Measurements from ENCODE around the gene GASK1A. TPM values are rescaled to one million over a fixed set of nuclear protein-coding genes. Genes with fewer than 3 reads are reported as not detected.
A peak's percentile ranks its signal among the peaks of the same experiment; 100 is the strongest.

Gene GASK1A
- total RNA-seq, 1 donor from 2014 or later = not detected

DNA sequence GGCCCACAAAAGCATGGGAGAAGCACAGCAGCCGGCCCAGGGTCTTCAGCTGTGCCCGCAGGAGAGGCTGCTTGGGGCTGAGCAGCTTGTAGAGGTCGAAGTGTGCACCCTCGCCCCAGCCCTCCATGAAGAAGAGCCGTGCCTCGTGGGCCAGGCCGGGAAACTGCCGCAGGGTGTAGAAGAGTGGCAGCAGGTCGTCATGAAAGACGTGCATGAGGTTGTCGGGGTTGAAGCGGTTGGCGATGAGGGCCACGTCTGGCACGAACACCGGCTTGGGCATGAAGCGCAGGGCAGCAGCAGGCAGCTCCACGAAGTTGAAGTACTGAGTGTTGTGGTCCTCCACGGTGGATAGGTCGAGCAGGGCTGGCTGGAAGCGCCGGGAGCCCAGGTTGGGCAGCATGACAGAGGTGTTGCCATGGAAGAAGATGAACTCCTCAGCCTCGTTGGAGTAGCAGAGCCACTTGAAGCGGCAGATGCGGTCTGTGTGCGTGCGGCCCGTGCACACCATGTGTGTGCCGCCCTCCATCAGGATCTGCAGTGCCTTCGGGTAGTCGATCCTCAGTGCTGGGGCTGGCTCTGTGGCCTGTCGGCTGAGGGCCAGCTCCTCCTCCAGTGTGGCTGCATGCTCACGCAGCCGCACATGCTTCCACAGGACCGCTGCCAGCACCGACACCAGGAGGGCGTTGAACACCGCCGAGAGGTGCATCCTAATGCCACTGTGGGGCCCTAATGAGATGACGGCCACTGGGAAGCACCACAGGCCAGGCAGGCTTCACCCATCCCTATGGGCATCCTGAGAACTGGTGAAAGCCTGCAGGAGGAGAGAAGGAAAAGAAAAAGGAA lies 101.8 kb downstream of the GASK1A start:
- no peaks in the 10 kb centered on the region for H3K9me3 Mint-ChIP-seq (ENCODE audit: unreplicated experiment)
- no peak overlapping the region for H3K27ac Mint-ChIP-seq (ENCODE audit: unreplicated experiment)
- no peaks in the 10 kb centered on the region for H3K27me3 Mint-ChIP-seq (ENCODE audit: unreplicated experiment)
- TF ChIP-seq, protein P1, sequence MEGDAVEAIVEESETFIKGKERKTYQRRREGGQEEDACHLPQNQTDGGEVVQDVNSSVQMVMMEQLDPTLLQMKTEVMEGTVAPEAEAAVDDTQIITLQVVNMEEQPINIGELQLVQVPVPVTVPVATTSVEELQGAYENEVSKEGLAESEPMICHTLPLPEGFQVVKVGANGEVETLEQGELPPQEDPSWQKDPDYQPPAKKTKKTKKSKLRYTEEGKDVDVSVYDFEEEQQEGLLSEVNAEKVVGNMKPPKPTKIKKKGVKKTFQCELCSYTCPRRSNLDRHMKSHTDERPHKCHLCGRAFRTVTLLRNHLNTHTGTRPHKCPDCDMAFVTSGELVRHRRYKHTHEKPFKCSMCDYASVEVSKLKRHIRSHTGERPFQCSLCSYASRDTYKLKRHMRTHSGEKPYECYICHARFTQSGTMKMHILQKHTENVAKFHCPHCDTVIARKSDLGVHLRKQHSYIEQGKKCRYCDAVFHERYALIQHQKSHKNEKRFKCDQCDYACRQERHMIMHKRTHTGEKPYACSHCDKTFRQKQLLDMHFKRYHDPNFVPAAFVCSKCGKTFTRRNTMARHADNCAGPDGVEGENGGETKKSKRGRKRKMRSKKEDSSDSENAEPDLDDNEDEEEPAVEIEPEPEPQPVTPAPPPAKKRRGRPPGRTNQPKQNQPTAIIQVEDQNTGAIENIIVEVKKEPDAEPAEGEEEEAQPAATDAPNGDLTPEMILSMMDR (IDR thresholded peaks at IDR 0.05) = no peak
- no peak overlapping the region for H3K4me3 Mint-ChIP-seq (ENCODE audit: unreplicated experiment)
- peaks cover 24% of the 10 kb centered on the region for H3K36me3 Mint-ChIP-seq (ENCODE audit: unreplicated experiment)
- peak; percentile 78 for DNase-seq (ENCODE audit: extremely low spot score, unreplicated experiment)
- no peaks in the 10 kb centered on the region for H3K4me1 Mint-ChIP-seq (ENCODE audit: unreplicated experiment)

DNA sequence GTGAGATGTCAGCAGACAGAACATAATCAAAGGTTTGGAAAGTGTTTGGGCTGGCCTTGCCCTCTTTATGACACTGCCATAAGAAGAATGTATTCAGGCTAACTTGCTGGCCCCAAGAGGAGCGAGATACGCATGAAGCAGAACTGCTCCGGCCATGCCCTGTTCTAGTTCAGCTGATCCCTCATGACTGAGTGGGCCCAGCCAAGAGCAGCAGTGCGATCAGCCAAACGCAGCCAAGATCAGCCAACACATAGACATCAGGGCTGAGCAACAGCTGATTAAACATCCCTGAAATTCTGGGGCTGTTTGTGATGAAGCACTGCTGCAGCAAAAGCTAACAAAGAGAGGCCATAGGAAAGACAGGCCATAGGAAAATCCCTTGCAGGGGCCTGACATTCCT lies 102.7 kb downstream of the GASK1A start:
- TF ChIP-seq, protein P1 (IDR thresholded peaks at IDR 0.05) = no peak
- no peaks in the 10 kb centered on the region for H3K4me1 Mint-ChIP-seq (ENCODE audit: unreplicated experiment)
- H3K27me3 Mint-ChIP-seq (ENCODE audit: unreplicated experiment) = no peaks in the 10 kb centered on the region
- H3K4me3 Mint-ChIP-seq (ENCODE audit: unreplicated experiment) = no peak overlapping the region
- H3K36me3 Mint-ChIP-seq (ENCODE audit: unreplicated experiment) = peaks cover 24% of the 10 kb centered on the region
- no peak overlapping the region for H3K27ac Mint-ChIP-seq (ENCODE audit: unreplicated experiment)
- no peaks in the 10 kb centered on the region for H3K9me3 Mint-ChIP-seq (ENCODE audit: unreplicated experiment)
- DNase-seq (ENCODE audit: extremely low spot score, unreplicated experiment) = peak; percentile 49

DNA sequence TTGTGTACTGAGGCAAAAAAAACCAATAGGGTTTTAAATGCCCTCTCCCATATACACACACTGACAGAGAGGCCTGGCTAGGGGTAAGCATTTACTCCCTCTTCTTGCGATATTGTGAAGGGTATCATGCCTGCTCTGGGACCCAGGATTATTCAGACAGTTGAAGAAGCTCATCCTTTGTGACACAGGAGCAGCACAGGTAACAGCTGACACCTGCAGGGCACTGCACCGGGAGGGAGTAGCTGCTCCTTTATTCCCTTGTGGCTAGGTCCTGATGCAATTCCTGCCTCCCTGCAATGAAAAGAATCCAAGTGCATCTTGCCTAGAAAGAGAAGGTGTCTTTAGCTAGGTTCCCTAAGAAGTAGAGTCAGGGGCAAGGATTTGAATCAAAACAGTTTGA lies 103.3 kb downstream of the GASK1A start:
- H3K9me3 Mint-ChIP-seq (ENCODE audit: unreplicated experiment) = no peaks in the 10 kb centered on the region
- DNase-seq (ENCODE audit: extremely low spot score, unreplicated experiment) = peak; percentile 23
- H3K27me3 Mint-ChIP-seq (ENCODE audit: unreplicated experiment) = no peaks in the 10 kb centered on the region
- no peak overlapping the region for H3K4me3 Mint-ChIP-seq (ENCODE audit: unreplicated experiment)
- no peaks in the 10 kb centered on the region for H3K4me1 Mint-ChIP-seq (ENCODE audit: unreplicated experiment)
- H3K27ac Mint-ChIP-seq (ENCODE audit: unreplicated experiment) = no peak overlapping the region
- H3K36me3 Mint-ChIP-seq (ENCODE audit: unreplicated experiment) = peaks cover 24% of the 10 kb centered on the region
- TF ChIP-seq, protein P1 (IDR thresholded peaks at IDR 0.05) = no peak

DNA sequence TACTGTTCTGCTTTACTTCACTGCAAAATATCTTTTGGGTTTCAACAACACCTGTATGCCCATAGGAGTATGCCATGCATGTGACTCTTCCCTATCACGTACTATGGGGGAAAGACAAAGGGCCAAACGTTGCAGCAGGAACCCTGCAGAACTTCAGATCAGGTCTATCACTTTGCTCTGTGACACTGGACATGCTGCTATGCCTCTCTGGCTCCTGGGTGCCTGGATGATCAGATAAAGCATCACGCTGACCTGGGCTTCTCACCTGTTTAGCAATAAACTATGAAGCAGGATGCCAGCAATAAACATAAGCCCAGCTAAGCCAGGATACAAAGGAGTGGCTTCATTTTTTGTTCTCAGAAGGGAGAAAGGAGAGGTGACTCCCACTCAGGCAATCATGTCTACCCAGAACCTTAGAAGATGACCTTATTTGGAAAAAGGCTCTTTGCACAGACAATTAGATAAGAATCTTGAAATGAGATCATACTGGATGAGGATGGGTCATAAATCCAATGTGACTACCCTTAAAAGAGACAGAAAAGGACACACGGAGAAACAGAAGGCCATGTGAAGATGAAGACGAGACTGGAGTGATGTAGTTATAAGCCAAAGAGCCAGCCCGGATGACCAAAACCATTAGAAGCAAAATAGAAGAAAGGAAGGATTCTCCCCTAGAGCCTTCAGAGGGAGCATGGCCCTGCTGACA lies 107.5 kb downstream of the GASK1A start:
- H3K27me3 Mint-ChIP-seq (ENCODE audit: unreplicated experiment) = no peaks in the 10 kb centered on the region
- H3K4me1 Mint-ChIP-seq (ENCODE audit: unreplicated experiment) = no peaks in the 10 kb centered on the region
- TF ChIP-seq, protein P1 (IDR thresholded peaks at IDR 0.05) = no peak
- H3K4me3 Mint-ChIP-seq (ENCODE audit: unreplicated experiment) = no peak overlapping the region
- H3K27ac Mint-ChIP-seq (ENCODE audit: unreplicated experiment) = no peak overlapping the region
- DNase-seq (ENCODE audit: extremely low spot score, unreplicated experiment) = peak; percentile 46
- no peaks in the 10 kb centered on the region for H3K9me3 Mint-ChIP-seq (ENCODE audit: unreplicated experiment)
- H3K36me3 Mint-ChIP-seq (ENCODE audit: unreplicated experiment) = peaks cover 4% of the 10 kb centered on the region

DNA sequence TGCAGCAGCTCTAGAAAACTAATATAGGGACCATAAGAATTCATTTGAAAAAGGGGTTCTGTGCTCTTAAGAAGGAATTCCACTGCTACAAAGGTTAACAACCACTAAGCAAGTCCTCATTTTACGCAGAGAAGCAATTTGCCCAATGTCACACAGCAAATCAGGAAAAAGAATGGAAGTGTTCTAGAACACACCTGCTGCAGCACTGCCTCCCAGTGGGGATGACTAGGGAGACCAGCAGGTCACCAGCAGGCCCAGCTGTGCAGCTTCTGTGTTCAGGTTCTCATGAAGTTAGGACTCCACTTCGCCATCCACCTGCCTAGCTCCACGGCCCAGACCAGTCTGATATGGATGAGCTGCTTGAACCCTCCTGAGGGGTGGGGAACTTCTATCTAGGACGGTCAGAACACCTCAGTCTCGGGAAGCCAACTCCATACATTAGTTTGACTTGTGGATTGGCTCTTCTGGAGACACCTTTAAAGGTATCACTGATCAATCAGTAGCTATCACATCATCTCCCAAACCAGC lies 108.2 kb downstream of the GASK1A start:
- no peaks in the 10 kb centered on the region for H3K4me1 Mint-ChIP-seq (ENCODE audit: unreplicated experiment)
- TF ChIP-seq, protein P1 (IDR thresholded peaks at IDR 0.05) = no peak
- H3K4me3 Mint-ChIP-seq (ENCODE audit: unreplicated experiment) = no peak overlapping the region
- peaks cover 4% of the 10 kb centered on the region for H3K36me3 Mint-ChIP-seq (ENCODE audit: unreplicated experiment)
- peak; percentile 42 for DNase-seq (ENCODE audit: extremely low spot score, unreplicated experiment)
- H3K9me3 Mint-ChIP-seq (ENCODE audit: unreplicated experiment) = no peaks in the 10 kb centered on the region
- no peaks in the 10 kb centered on the region for H3K27me3 Mint-ChIP-seq (ENCODE audit: unreplicated experiment)
- H3K27ac Mint-ChIP-seq (ENCODE audit: unreplicated experiment) = no peak overlapping the region
